Measurements from ENCODE around the gene YARS1. TPM values are rescaled to one million over a fixed set of nuclear protein-coding genes. Genes with fewer than 3 reads are reported as not detected.
"Not testable (repeated sequence)": the region's sequence is repeated elsewhere in the genome, so short reads cannot be mapped to it uniquely, and the experiment has no call there.

The YARS1 gene
- total RNA-seq, 1 experiment from 2014 or later: 194 TPM

GRCh38 chr1:32797456-32797855 lies 19.7 kb downstream of the YARS1 start:
- no peak overlapping the region for H2AK5ac ChIP-seq (ENCODE audit: insufficient read length, low read length)
- H3K9ac ChIP-seq (ENCODE audit: extremely low read depth, insufficient read length, low read length): no peak overlapping the region
- no peaks in the 10 kb centered on the region for H3K4me1 ChIP-seq (ENCODE audit: insufficient read depth, low read length)
- H2BK120ac ChIP-seq (ENCODE audit: low read depth, low read length, poor library complexity, severe bottlenecking): no peak overlapping the region
- H3K27ac ChIP-seq (ENCODE audit: insufficient read length, low read depth, low read length): no peak overlapping the region
- no peaks in the 10 kb centered on the region for H3K27me3 Mint-ChIP-seq (ENCODE audit: low read depth)
- no peak overlapping the region for H4K5ac ChIP-seq (ENCODE audit: insufficient read length, low read depth, low read length)
- H3K9me3 ChIP-seq (ENCODE audit: control insufficient read depth, low read depth, low read length): no peaks in the 10 kb centered on the region
- no peak overlapping the region for H3K4me3 Mint-ChIP-seq
- DNase-seq: no peak
- H3K14ac ChIP-seq (ENCODE audit: insufficient read depth, low read length): no peak overlapping the region
- H2BK15ac ChIP-seq (ENCODE audit: low read depth, low read length): no peak overlapping the region
- no peak overlapping the region for H3K4me2 ChIP-seq (ENCODE audit: insufficient read depth, insufficient read length, low read length)
- H2AFZ ChIP-seq (ENCODE audit: low read length): no peak overlapping the region
- no peak for TF ChIP-seq CTCF (conservative IDR thresholded peaks at IDR 0.05)
- no peak overlapping the region for H3K4ac ChIP-seq (ENCODE audit: low read depth, low read length)
- peaks cover 50 to 80% (median 66%) of the 10 kb centered on the region in 3 experiments; a peak in 6 of 7 replicates for H3K36me3 Mint-ChIP-seq (ENCODE audit: insufficient read depth in 1 of 3, low read depth in 3 of 3)
- H2BK12ac ChIP-seq (ENCODE audit: insufficient read length, low read depth, low read length): no peak overlapping the region
- no peaks in the 10 kb centered on the region for H3K23me2 ChIP-seq (ENCODE audit: insufficient read length, low read depth, low read length, poor library complexity, severe bottlenecking)
- H2BK20ac ChIP-seq (ENCODE audit: low read depth, low read length, poor library complexity, severe bottlenecking): no peak overlapping the region
- H3K27me3 ChIP-seq (ENCODE audit: insufficient read depth, low read length): no peaks in the 10 kb centered on the region
- H4K91ac ChIP-seq (ENCODE audit: insufficient read length, low read depth, low read length): no peak overlapping the region
- no peak overlapping the region for H2BK5ac ChIP-seq (ENCODE audit: insufficient read length, low read length)
- no peak overlapping the region for H3K56ac ChIP-seq (ENCODE audit: insufficient read length, low read depth, low read length)
- H4K8ac ChIP-seq (replicated peaks; ENCODE audit: insufficient read length, low read depth, low read length): no peak overlapping the region
- no peaks in the 10 kb centered on the region for H3K9me3 Mint-ChIP-seq
- no peak overlapping the region for H3K23ac ChIP-seq (ENCODE audit: insufficient read length, low read depth, low read length)
- no peak overlapping the region for H3K18ac ChIP-seq (ENCODE audit: insufficient read length, low read depth, low read length)
- no peaks in the 10 kb centered on the region for H3K79me2 ChIP-seq (ENCODE audit: insufficient read depth, low read length)
- no peak overlapping the region for H3T11ph ChIP-seq (ENCODE audit: low read length)
- WGBS (ENCODE audit: extremely low coverage, insufficient read length, low lambda C conversion rate): no CpG with 5 or more reads among the region's 1 CpG
- peaks cover 4% of the 10 kb centered on the region for H3K79me1 ChIP-seq (ENCODE audit: insufficient read depth, low read depth, low read length, poor library complexity, severe bottlenecking)
- H3K4me1 Mint-ChIP-seq: no peaks in the 10 kb centered on the region
- no peaks in the 10 kb centered on the region for H4K20me1 ChIP-seq (ENCODE audit: control insufficient read depth, insufficient read depth, insufficient read length)
- peak overlapping the region in 1 of 3 experiments; percentile 41; a peak in 2 of 7 replicates for H3K27ac Mint-ChIP-seq

- not testable (repeated sequence) for H3K4ac ChIP-seq (ENCODE audit: low read depth, low read length); DNase-seq; H3K9me3 Mint-ChIP-seq; H3K27me3 ChIP-seq (ENCODE audit: insufficient read depth, low read length); H3K9me3 ChIP-seq (ENCODE audit: control insufficient read depth, low read depth, low read length); H3K27ac ChIP-seq (ENCODE audit: insufficient read length, low read depth, low read length); H3K27ac Mint-ChIP-seq; H3K79me1 ChIP-seq (ENCODE audit: insufficient read depth, low read depth, low read length, poor library complexity, severe bottlenecking); H3K4me3 Mint-ChIP-seq; H2BK15ac ChIP-seq (ENCODE audit: low read depth, low read length); H3K9ac ChIP-seq (ENCODE audit: extremely low read depth, insufficient read length, low read length); H3K4me1 Mint-ChIP-seq; H4K91ac ChIP-seq (ENCODE audit: insufficient read length, low read depth, low read length); H3K79me2 ChIP-seq (ENCODE audit: insufficient read depth, low read length); H3K23me2 ChIP-seq (ENCODE audit: insufficient read length, low read depth, low read length, poor library complexity, severe bottlenecking); H2BK5ac ChIP-seq (ENCODE audit: insufficient read length, low read length); H2BK120ac ChIP-seq (ENCODE audit: low read depth, low read length, poor library complexity, severe bottlenecking); H4K20me1 ChIP-seq (ENCODE audit: control insufficient read depth, insufficient read depth, insufficient read length); H3K56ac ChIP-seq (ENCODE audit: insufficient read length, low read depth, low read length); H3K23ac ChIP-seq (ENCODE audit: insufficient read length, low read depth, low read length); H2BK20ac ChIP-seq (ENCODE audit: low read depth, low read length, poor library complexity, severe bottlenecking); H2AK5ac ChIP-seq (ENCODE audit: insufficient read length, low read length); H3K18ac ChIP-seq (ENCODE audit: insufficient read length, low read depth, low read length); H4K8ac ChIP-seq (replicated peaks; ENCODE audit: insufficient read length, low read depth, low read length); H3K4me1 ChIP-seq (ENCODE audit: insufficient read depth, low read length); H3K14ac ChIP-seq (ENCODE audit: insufficient read depth, low read length); H3T11ph ChIP-seq (ENCODE audit: low read length); H3K4me2 ChIP-seq (ENCODE audit: insufficient read depth, insufficient read length, low read length); H4K5ac ChIP-seq (ENCODE audit: insufficient read length, low read depth, low read length); H2AFZ ChIP-seq (ENCODE audit: low read length); H3K27me3 Mint-ChIP-seq (ENCODE audit: low read depth); H2BK12ac ChIP-seq (ENCODE audit: insufficient read length, low read depth, low read length)
- WGBS (ENCODE audit: extremely low coverage, insufficient read length, low lambda C conversion rate): no CpG with 5 or more reads among the region's 4 CpGs
- H3K36me3 Mint-ChIP-seq (ENCODE audit: insufficient read depth in 1 of 3, low read depth in 3 of 3): peaks cover 50 to 82% (median 68%) of the 10 kb centered on the region in 3 experiments; a peak in 6 of 7 replicates
Measured at GRCh38 chr1:32795763-32796162, 21.4 kb downstream of the YARS1 start.
